Epidermal melanocyte (primary cell): Measurements from ENCODE around the gene EPHX1.
A peak's percentile ranks its signal among the peaks of the same experiment; 100 is the strongest.
"Not testable (repeated sequence)": the region's sequence is repeated elsewhere in the genome, so short reads cannot be mapped to it uniquely, and the experiment has no call there.

ENCODE experiments used
- DNase-seq: peaks from one replicate; pipeline ENCODE4 v3.0.0; 2011; ENCODE audit warnings: low spot score; ENCODE audit not compliant: insufficient read length

Gene EPHX1

GRCh38 chr1:225815526-225816178 is 5.7 kb downstream of the EPHX1 start:
- no peak for DNase-seq

- no peak for DNase-seq
Observed at GRCh38 chr1:225816643-225817538, 7.0 kb downstream of the EPHX1 start.

- DNase-seq: peak; percentile 75
Observed at GRCh38 chr1:225817611-225818061, 7.7 kb downstream of the EPHX1 start.

DNA sequence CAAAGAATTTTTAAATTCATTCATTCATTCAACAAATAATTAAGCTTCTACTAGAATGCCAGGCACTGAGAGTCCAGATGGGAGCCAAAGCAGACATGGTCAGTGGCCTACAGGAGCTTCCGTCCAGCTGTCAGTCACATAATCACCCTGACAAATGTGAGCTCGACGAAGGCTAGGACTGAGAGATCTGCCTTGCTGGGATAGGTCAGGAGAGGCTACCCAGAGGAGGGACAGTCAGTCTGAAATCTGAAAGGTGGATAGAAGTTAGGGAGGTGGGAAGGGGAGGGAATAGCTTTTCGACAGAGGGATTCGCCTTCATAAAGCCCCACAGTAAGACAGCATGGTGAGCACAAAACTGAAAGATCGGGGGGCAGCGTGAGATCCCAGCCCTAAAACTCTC is 8.3 kb downstream of the EPHX1 start:
- DNase-seq: no peak

DNA sequence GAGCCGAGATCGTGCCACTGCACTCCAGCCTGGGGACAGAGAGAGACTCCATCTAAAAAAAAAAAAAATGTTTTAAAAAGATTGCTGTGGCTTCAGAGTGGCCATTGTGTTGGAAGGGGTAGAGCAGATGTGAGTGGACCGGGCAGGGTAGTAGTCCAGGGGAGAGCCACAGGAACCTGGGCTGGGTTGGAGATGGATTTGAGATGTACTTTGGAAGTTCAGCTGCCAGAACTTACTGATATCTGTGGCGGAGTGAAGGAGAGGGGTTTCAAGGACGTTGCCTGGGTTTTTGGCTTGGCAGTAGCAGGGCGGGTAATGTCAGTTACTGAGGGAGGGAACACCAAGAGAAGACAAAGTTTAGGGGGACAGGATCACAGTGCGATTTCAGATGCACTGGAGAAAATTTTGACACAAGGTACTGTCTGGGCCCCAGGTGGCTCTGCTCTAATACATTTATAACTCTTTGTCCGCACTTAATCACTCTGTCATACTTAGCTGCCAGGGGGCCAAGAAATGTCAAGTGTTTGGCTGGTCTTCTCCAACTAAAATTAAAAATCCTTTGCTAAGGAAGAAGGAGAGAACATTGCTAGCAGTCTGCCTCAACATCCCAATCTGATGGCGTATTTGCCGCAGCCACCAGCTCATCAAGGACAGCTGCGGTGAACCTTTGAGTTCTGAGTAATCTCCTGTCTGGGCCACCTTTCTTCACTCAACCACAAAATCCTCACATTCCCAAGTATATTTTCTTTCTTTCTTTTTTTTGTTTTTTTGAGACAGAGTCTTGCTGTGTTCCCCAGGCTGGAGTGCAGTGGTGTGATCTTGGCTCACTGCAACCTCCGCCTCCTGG is 9.6 kb downstream of the EPHX1 start:
- DNase-seq: no peak

- DNase-seq: no peak
Observed at GRCh38 chr1:225820522-225821120, 10.7 kb downstream of the EPHX1 start.

GRCh38 chr1:225822655-225823403 is 12.9 kb downstream of the EPHX1 start:
- DNase-seq: no peak

DNA sequence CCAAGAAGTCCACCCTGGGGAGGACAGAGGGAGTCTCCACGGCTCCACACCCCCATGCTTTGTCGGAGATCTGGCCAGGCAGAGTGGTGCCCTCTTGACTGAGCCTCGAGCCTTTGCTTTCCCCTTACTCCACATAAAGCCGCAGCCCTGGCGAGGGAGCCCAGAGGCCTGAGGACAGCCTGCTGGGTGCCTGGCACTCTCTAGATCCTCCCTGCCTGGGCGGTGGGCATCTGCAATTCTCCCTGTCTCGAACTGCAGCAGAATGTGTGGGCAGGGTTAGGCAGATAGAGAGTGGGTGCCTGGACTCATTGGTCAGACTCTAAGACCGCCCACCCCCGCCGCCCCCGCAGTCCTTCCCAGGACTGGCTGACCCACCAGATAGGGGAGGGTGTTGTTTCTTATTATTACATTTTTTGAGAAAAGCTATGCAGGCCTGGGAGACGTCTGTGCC is 13.9 kb downstream of the EPHX1 start:
- no peak for DNase-seq

DNA sequence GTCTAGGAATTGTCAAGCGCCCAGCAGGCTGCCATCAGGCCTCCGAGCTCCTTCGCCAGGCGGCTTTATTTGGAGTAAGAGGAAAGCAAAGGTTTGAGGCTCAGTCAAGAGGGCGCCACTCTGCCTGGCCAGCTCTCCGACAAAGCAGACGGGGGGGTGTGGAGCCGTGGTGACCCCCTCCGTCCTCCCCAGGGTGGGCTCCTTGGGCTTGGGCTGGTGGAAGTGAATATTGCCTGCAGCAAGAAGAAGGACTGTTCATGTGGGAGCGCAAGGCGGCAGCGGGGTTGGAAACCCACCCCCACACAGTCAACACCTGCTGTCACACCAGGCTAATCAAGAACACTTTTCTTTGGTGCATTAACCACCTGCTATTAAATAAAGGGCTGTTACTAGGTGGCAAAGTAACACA is 14.6 kb downstream of the EPHX1 start:
- DNase-seq: no peak

GRCh38 chr1:225825078-225825477 is 15.2 kb downstream of the EPHX1 start:
- DNase-seq: no peak

GRCh38 chr1:225825607-225826007 is 15.7 kb downstream of the EPHX1 start:
- no peak for DNase-seq

DNA sequence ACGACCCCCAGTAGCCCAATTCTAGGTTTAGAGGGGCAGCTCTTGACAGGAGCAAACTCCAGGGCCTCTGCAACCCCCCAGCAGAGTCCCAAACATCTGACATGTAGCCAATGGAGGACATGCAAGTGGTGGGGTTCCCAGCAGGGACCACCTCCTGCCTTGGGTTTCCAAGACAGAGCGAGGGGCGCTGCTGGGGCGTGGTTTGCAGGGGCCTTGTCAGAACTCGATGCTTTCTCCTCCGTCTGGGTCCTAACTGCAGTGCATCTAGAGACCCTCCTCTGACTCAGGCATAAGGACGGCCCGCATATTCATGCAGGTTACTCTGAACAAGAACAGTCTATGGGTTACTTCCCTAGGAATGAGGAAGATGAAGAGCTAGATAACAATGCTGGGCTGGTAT is 17.2 kb downstream of the EPHX1 start:
- DNase-seq: no peak

DNA sequence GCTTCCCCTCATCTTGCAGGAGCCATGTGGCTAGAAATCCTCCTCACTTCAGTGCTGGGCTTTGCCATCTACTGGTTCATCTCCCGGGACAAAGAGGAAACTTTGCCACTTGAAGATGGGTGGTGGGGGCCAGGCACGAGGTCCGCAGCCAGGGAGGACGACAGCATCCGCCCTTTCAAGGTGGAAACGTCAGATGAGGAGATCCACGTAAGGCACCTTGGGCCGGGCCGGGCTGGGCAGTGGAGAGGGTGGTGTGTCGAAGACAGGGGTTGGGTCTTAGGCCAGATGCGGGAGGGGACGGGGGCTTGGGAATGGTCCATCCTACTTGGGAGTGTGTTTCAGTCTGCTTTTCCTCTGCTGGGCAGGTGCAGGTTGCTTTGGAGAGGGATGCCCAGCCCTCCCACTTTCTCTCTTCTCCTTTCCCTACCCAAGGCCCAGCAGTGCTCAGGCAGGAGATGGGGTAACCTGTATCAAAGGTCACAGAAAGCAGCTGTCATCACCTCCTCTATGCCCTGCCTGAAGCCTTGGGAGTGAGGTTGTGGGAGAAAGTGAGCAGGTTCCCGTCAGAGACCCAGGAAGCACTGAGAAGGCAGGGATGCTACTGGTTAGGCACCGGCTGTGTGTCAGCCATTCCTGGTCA is 18.9 kb downstream of the EPHX1 start:
- no peak for DNase-seq

DNA sequence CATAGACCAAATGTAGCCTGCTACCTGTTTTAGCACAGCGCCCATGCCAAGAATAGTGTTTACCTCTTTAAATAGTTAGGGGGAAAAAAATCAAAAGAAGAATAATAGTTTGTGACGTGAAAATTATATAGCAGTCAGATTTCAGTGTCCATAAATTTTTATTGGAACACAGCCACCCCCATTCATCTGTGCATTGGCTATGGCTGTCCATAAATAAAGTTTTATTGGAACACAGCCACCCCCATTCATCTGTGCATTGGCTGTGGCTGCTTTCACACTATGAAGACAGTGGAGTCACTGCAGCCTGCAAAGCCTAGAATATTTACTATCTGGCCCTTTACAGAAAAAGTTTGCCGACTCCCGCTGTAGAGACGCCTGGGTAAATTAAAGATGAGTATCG is 20.9 kb downstream of the EPHX1 start:
- no peak for DNase-seq

- peak; percentile 48 for DNase-seq
Observed at GRCh38 chr1:225834417-225835329, 24.7 kb downstream of the EPHX1 start.

DNA sequence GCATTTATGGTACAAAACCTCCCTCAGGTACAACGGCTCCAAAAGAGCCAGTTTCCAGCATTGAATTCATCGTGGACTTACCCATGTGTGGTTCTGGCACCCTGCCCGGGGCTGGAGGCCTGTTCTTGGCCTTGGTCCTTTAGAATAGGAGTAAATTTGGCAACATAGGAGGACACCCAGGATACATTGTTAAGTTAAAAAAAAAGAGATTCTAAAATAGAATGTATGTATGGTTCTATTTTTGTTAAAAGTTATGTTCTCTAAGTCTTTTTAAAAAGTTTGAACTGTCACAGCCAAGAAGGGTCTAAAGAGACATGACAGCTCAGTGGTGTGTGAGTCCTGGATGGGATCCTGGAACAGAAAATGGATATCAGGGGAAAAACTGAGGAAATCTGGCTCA is 25.9 kb downstream of the EPHX1 start:
- no peak for DNase-seq

DNA sequence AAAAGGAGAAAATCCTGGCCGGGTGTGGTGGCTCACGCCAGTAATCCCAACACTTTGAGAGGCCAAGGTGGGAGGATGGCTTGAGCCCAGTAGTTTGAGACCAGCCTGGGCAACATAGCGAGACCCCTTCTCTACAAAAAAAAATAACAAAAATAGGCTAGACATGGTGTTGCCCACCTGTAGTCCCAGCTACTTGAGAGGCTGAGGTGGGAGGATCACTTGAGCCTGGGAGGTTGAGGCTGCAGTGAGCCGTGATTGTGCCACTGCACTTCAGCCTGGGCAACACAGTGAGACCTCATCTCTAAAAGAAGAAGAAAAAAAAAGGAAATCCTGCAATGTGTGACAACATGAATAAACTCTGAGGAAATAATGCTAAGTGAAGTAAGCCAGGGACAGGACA is 26.4 kb downstream of the EPHX1 start:
- not testable (repeated sequence) for DNase-seq

DNA sequence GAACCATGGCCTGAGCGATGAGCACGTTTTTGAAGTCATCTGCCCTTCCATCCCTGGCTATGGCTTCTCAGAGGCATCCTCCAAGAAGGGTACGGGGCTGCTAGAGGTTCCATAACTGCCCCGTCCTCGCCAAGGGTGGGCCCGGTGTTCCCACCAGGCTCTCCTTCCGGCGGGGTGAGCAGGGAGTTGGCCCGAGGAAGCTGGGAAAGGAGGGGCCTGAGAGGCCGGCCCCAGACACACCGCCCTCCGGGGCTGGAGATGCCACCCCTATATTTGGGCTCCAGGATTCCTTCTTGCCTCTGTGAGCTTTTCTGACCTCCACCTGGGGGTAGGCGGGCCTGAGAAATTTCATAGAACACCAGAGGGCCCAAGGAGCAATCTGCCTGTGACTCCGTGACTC is 28.9 kb downstream of the EPHX1 start:
- DNase-seq: no peak

GRCh38 chr1:225840223-225840610 is 30.3 kb downstream of the EPHX1 start:
- DNase-seq: no peak
